AG08396 (cell line): ENCODE measurements around the gene SRRM5.
"Not testable (repeated sequence)": the region's sequence is repeated elsewhere in the genome, so short reads cannot be mapped to it uniquely, and the experiment has no call there.

Source experiments
- DNase-seq: peaks from one replicate; pipeline ENCODE4 v3.0.0; 2012; ENCODE audit warnings: low spot score, mixed read lengths

SRRM5 gene

GRCh38 chr19:43616306-43616705, 4.4 kb downstream of the SRRM5 start:
- DNase-seq: no peak

- no peak for DNase-seq
Observed at GRCh38 chr19:43616954-43617353, 5.1 kb downstream of the SRRM5 start.

DNA sequence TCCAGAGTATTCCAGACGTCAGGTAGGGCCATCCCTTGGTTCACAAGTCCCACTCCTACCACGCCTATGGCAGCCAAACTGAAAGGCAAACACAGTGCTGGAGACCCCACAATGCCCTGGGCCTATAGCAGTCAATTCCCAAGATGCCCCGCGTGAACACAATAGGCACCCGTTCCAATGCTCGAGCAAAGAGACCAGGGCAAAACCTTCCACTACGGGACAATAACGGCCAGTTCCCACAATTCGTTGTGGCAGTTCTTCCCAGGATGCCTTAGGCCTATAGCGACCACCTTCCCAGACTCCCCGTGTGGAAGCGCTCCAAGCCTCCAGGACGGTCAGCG, 7.0 kb downstream of the SRRM5 start:
- peak; percentile 46 for DNase-seq

- DNase-seq: peak; percentile 97
Observed at GRCh38 chr19:43619262-43620060, 7.6 kb downstream of the SRRM5 start, which contains the start of gene ZNF428. ZNF428 (minus strand) TSS chr19:43619629; CDS start chr19:43614304, 5,325 bp downstream.

- no peak for DNase-seq
Observed at GRCh38 chr19:43620061-43621001, 8.4 kb downstream of the SRRM5 start.

DNA sequence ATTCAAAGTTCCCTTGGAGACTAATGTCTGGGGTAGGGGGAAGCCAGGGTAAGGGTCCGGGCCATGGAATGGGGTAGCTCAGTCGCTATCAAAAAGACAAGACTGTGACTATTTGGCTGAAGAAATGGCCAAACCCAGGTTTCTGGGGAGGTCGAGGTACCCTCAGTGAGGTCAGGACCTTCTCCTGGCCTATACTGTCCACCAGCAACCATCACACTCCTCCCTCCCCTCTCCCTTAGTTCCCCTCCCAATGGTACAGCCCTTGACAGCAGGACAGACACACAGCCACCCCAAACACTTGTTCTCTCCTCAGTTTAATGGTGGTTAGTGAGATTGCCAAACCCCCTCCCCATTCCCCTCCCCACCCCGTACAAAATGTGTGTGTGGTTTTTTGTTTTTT, 10.2 kb downstream of the SRRM5 start:
- no peak for DNase-seq

GRCh38 chr19:43622956-43623355, 11.1 kb downstream of the SRRM5 start:
- no peak for DNase-seq

- no peak for DNase-seq
Observed at GRCh38 chr19:43623889-43624670, 12.2 kb downstream of the SRRM5 start.

DNA sequence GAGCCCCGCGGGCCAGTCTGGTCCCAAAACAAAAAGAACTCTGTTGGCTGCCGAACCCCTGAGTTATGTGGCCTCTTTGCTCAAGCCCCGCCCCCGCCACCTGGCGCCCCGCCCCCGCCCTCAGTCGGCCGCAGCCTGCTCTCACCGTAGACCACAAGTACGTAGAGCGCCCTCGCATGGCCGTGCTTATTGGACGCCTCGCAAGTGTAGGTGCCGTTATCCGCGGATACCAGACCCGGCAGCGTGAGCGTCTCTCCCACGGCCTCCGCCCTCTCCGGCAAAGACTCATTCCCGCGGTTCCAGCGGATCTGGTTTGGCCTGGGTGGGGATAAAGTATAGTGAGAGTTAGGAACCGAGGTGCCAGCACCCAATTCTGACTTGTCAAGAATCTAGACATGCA, 13.0 kb downstream of the SRRM5 start:
- DNase-seq: no peak

- no peak for DNase-seq
Observed at GRCh38 chr19:43625918-43626579, 14.2 kb downstream of the SRRM5 start.

DNA sequence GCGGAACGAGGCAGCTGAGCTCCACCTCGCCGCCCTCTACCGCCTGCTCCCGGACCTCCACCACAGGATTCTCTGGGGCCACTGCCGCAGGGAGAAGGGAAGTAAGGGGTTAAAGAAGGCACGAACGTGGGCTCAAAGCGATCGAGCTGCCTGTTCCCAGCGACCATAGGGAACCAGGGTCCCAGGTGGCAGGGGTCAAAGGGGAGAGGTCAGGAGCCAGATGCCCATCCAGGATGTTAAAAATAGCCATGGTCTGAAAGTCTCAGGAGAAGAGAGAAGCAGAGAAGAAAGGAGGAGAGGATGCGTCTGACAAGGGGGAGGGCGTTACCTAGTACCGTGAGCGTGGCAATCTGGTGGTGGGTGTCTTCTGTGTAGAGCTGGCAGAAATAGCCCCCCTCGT, 14.9 kb downstream of the SRRM5 start:
- DNase-seq: no peak

DNA sequence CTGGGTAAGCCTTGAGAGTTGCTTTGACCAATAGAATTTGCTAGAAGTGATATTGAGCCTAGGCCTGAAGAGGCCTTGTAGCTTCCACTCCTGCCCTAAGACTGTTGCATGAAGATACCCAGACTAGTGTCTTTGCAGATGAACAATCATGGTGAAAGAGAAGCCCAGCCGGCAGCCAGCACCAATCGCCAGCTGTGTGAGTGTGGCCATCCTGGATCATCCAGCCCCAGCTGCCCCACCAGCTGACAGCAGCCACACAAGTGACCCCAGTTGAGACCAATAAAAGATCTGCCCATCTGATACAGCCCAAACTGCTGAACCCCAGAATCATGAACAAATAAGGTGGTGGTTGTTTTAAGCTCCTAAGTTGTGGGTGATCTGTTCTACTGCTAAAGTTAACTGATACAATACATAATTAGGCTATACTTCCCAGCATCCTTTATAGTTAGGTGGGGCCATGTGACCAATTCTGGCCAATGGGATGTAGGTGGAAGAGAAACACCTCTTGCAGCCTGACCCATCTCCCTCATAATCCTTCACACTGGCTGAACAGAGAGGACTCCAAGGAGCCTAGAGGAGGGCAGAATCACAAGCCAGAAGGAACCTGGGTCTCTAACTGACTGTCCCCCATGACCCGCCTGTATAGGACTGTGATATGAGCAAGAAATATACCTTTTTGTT, 16.9 kb downstream of the SRRM5 start:
- no peak for DNase-seq

- DNase-seq: no peak
Observed at GRCh38 chr19:43631491-43631890, 19.6 kb downstream of the SRRM5 start.

DNA sequence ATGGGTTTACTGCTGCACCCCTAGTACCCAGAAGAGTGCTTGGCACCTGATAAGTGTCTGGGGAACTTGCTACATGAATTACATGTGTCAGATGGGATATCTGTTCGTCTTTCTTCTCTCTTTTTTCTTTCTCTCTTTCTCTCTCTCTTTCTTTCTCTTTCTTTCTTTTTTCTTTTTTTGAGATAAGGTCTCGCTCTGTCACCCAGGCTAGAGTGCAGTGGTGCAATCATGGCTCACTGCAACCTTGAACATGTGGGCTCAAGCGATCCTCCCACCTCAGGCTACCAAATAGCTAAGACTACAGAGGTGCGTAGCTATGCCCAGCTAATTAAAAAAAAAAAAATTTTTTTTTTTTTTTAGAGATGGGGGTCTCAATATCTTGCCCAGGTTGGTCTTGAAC, 21.6 kb downstream of the SRRM5 start:
- no peak for DNase-seq

DNA sequence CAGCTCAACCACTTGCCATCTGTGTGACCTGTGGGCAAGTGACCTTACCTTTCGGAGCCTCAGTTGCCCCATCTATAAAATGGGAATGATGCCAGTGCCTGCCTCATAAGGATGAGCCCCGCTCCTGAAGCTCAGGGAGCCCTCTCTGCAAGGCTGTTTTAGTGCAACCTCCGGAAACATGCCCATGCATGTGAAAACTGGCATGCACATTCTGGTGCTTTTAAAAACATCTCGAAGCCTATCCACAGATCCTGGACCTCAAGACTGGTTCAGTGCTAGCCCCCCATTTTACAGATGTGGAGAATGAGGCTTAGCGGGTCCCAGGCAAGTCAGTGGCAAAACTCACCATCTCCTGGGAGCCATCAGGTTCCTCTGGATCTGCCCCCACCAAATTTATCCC, 22.2 kb downstream of the SRRM5 start:
- DNase-seq: no peak

DNA sequence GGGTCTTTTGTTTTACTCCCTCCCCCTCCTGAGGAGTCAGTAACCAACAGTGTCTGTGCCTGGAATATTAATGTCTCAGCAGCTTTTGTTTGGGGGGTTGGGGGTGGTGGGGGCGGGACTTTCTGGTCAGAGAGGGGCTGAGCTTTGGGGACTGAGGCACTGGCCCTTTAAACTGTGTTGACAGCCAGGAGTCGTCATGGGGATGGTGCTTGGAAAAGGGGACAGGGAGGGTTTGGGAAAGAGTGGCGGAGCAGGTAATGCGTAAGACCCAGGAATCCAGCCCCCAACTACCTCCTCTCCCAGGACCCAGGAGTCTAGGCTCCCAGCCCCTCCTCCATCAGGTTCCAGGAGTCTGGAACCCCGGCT, 22.6 kb downstream of the SRRM5 start:
- no peak for DNase-seq

- no peak for DNase-seq
Observed at GRCh38 chr19:43634872-43635560, 23.1 kb downstream of the SRRM5 start.

GRCh38 chr19:43635561-43635940, 23.7 kb downstream of the SRRM5 start:
- DNase-seq: not testable (repeated sequence)

GRCh38 chr19:43636121-43636683, 24.3 kb downstream of the SRRM5 start:
- no peak for DNase-seq
